Gastroesophageal sphincter (tissue), 4 donors: ENCODE results near the gene ADGRE3. TPM values are rescaled to one million over a fixed set of nuclear protein-coding genes. Genes with fewer than 3 reads are reported as not detected.

Experiments
- ATAC-seq: fragments of 150-250 bp; one replicate; pipeline ENCODE4 v1.9.1; 2016; ENCODE audit warnings: mild to moderate bottlenecking, moderate library complexity
- H3K27ac ChIP-seq, 4 donors: fragments of 200-600 bp; sonication (generic) in 3 of 4; 1 replicate in 3 of 4; 2 replicates in 1 of 4; pipeline ENCODE4 v1.5.1; 2016 to 2019
- H3K27me3 ChIP-seq: fragments of 200-600 bp; sonication (generic); one replicate; pipeline ENCODE4 v1.5.1; 2019
- H3K36me3 ChIP-seq, 2 donors: fragments of 200-600 bp; sonication (generic); one replicate each; pipeline ENCODE4 v1.5.1; 2019; ENCODE audit warnings: control low read depth in 1 of 2
- H3K4me1 ChIP-seq, 3 donors: fragments of 200-600 bp; sonication (generic); 1 replicate in 2 of 3; 2 replicates in 1 of 3; pipeline ENCODE4 v1.5.1; 2016 to 2019; ENCODE audit warnings: control low read depth in 2 of 3
- H3K4me3 ChIP-seq, 2 donors: fragments of 200-600 bp; sonication (generic); one replicate each; pipeline ENCODE4 v1.5.1; 2019; ENCODE audit warnings: mild to moderate bottlenecking in 1 of 2, moderate library complexity in 1 of 2
- H3K9me3 ChIP-seq, 3 donors: fragments of 200-600 bp; sonication (generic); one replicate each; pipeline ENCODE4 v1.5.1; 2017 to 2019; ENCODE audit warnings: control low read depth in 2 of 3
- CTCF ChIP-seq, 4 experiments: fragments of 200-600 bp in 2 of 4; fragments of 450-650 bp in 2 of 4; sonication (generic) in 1 of 4; IDR thresholded peaks; one replicate each; pipeline ENCODE4 v1.5.1; 2017 to 2019; ENCODE audit warnings: antibody characterized with exemption in 4 of 4, mild to moderate bottlenecking in 2 of 4, moderate library complexity in 2 of 4
- EP300 ChIP-seq: sonication (generic); formaldehyde crosslinking; IDR thresholded peaks from one replicate; pipeline ENCODE4 v1.6.1; 2017; ENCODE audit warnings: antibody characterized with exemption, mild to moderate bottlenecking
- POLR2A ChIP-seq, 2 donors: fragments of 450-650 bp; IDR thresholded peaks; one replicate each; pipeline ENCODE4 v1.6.1; 2017; ENCODE audit warnings: antibody characterized with exemption in 2 of 2, mild to moderate bottlenecking in 2 of 2, moderate library complexity in 1 of 2
- POLR2AphosphoS5 ChIP-seq: sonication (generic); formaldehyde crosslinking; IDR thresholded peaks from one replicate; pipeline ENCODE4 v1.6.1; 2017; ENCODE audit warnings: antibody characterized with exemption
- WGBS, 2 donors: methylation state at CpG; one replicate each; pipeline ENCODE4 v1.1.5; 2018; ENCODE audit warnings: low coverage in 1 of 2; 5-methylcytosine and 5-hydroxymethylcytosine counted together
- total RNA-seq, 4 donors: library from RNA; depleted of rRNA; stranded (reverse); fragments of >200 nt; gene quantifications; one replicate each; pipeline ENCODE4 v1.1.0, GENCODE V29; 2016

Gene ADGRE3
- total RNA-seq, 4 donors from 2014 or later = not detected

DNA sequence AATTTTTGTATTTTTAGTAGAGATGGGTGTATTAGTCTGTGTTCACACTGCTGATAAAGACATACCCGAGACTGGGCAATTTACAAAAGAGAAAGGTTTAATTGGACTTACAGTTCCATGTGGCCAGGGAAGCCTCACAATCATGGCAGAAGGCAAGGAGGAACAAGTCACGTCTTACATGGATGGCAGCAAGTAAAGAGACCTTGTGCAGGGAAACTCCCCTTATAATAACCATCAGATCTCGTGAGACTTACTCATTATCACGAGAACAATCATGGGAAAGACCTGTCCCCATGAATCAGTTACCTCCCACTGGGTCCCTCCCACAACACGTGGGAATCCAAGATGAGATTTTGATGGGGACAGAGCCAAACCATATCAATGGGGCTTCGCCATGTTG is 29.8 kb upstream of the ADGRE3 start:
- no peaks in the 10 kb centered on the region for H3K4me1 ChIP-seq
- ATAC-seq = no peak
- no peak overlapping the region for H3K27ac ChIP-seq
- H3K36me3 ChIP-seq = peaks cover 0 to 100% of the 10 kb centered on the region in 2 donors
- no peaks in the 10 kb centered on the region for H3K27me3 ChIP-seq
- peaks cover 0 to 14% (median 0%) of the 10 kb centered on the region in 3 donors for H3K9me3 ChIP-seq
- WGBS, 2 donors = 89 to 100% methylated on average over 2 to 6 of the region's 6 CpGs
- no peak overlapping the region for H3K4me3 ChIP-seq
- TF ChIP-seq CTCF (IDR thresholded peaks at IDR 0.05) = no peak
- TF ChIP-seq POLR2A (IDR thresholded peaks at IDR 0.05) = no peak
- no peak for TF ChIP-seq POLR2AphosphoS5
- TF ChIP-seq EP300 = no peak

GRCh38 chr19:14703833-14704232 is 29.2 kb upstream of the ADGRE3 start:
- TF ChIP-seq POLR2A (IDR thresholded peaks at IDR 0.05) = no peak
- TF ChIP-seq EP300 = no peak
- Histone ChIP-seq H3K27ac (no peak overlapping the region), H3K9me3 (peaks cover 0 to 8% (median 0%) of the 10 kb centered on the region in 3 donors), H3K27me3 (no peaks in the 10 kb centered on the region), H3K4me1 (no peaks in the 10 kb centered on the region), H3K4me3 (no peak overlapping the region), H3K36me3 (peaks cover 0 to 100% of the 10 kb centered on the region in 2 donors)
- 80 to 100% methylated on average over 2 to 4 of the region's 6 CpGs for WGBS, 2 donors
- ATAC-seq = no peak

DNA sequence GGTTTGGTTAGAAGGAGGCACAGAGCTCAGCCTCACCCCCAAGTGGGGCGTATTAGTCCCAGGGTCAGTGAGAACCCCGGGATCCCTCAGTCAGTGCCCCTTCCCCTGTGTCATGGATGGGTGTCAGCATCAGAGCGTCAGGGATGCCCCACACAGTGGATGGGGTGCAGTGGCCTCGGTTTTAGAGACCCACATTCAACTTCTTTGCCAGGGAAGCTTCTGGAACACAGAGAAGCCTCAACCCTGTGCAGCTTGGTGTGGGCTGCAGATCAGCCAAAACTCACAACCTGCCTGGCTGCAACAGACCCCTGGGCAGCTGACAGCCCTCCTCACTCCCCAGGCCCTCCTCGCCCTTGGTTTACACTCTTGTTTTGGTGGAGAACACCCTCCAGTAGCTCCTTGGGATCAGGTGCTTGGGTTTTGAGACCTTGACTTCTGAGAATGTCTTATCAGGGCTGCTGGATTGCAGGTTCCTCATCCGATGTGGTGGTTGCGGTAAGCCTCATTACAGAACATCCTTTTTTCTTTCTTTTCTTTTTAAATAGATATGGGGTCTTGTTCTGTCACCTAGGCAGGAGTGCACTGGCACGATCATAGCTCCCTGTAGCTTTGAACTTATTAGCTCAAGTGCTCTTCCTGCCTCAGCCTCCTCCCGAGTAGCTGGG is 26.2 kb upstream of the ADGRE3 start:
- Histone ChIP-seq H3K9me3 (no peaks in the 10 kb centered on the region), H3K4me3 (no peak overlapping the region), H3K27me3 (no peaks in the 10 kb centered on the region), H3K4me1 (no peaks in the 10 kb centered on the region), H3K36me3 (peaks cover 0 to 100% of the 10 kb centered on the region in 2 donors), H3K27ac (no peak overlapping the region)
- no peak for ATAC-seq
- 92 to 100% methylated on average over 4 to 5 of the region's 9 CpGs for WGBS, 2 donors
- TF ChIP-seq EP300 (no peak), POLR2A (IDR thresholded peaks at IDR 0.05) (no peak), CTCF (IDR thresholded peaks at IDR 0.05) (no peak), POLR2AphosphoS5 (no peak)

DNA sequence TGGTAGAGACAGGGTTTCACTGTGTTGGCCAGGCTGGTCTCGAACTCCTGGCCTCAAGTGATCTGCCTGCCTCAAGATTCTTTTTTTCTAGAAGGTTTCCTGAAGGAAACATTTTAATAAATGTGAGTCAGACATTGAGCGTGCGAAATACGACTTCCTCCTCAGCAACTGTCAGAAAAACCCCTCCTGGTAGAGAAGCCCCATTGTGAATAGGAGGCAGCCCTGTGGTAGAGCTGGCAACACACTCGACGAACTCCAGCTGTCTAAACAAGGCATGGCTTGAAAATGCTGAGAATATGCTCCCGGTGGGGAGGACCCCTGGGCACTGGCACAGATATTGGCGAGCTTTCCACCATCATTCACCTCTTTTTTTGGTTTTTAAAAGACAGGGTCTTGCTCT is 25.0 kb upstream of the ADGRE3 start:
- no peaks in the 10 kb centered on the region for H3K9me3 ChIP-seq
- H3K27ac ChIP-seq = no peak overlapping the region
- ATAC-seq = no peak
- 77 to 93% methylated on average over 6 to 7 of the region's 8 CpGs for WGBS, 2 donors
- no peaks in the 10 kb centered on the region for H3K27me3 ChIP-seq
- H3K4me1 ChIP-seq = no peaks in the 10 kb centered on the region
- TF ChIP-seq CTCF (IDR thresholded peaks at IDR 0.05) (no peak), POLR2A (IDR thresholded peaks at IDR 0.05) (no peak), EP300 (no peak), POLR2AphosphoS5 (no peak)
- H3K36me3 ChIP-seq = peaks cover 0 to 100% of the 10 kb centered on the region in 2 donors
- H3K4me3 ChIP-seq = no peak overlapping the region

- ATAC-seq = no peak
- H3K9me3 ChIP-seq = no peaks in the 10 kb centered on the region
- no peak overlapping the region for H3K4me3 ChIP-seq
- no peak for TF ChIP-seq CTCF (IDR thresholded peaks at IDR 0.05)
- no peak for TF ChIP-seq EP300
- no peak for TF ChIP-seq POLR2AphosphoS5
- no peak for TF ChIP-seq POLR2A (IDR thresholded peaks at IDR 0.05)
- H3K4me1 ChIP-seq = peaks cover 0 to 15% (median 3%) of the 10 kb centered on the region in 3 donors
- no peak overlapping the region for H3K27ac ChIP-seq
- H3K27me3 ChIP-seq = no peaks in the 10 kb centered on the region
- peaks cover 0 to 76% of the 10 kb centered on the region in 2 donors for H3K36me3 ChIP-seq
- WGBS, 2 donors = 84 to 88% methylated on average over 2 to 4 of the region's 5 CpGs
Measured at GRCh38 chr19:14695471-14695870, 20.8 kb upstream of the ADGRE3 start.
